ENCODE measurements around the gene OTOA. TPM values are rescaled to one million over a fixed set of nuclear protein-coding genes. Genes with fewer than 3 reads are reported as not detected.

OTOA gene
- total and polyA plus RNA-seq, 2 donors (not counting 3 experiments of a cell fraction or from before 2014, with no cell fraction given): 0.22 TPM; not detected in 1

GRCh38 chr16:21722771-21723455, 59.1 kb downstream of the OTOA start:
- Histone ChIP-seq H3K9me3 (replicated peaks; ENCODE audit: control insufficient read depth, insufficient read depth, low read length) (no peaks in the 10 kb centered on the region), H3K79me2 (ENCODE audit: control insufficient read depth, insufficient read depth, low read length) (no peaks in the 10 kb centered on the region), H2AFZ (ENCODE audit: low read depth, low read length) (no peak overlapping the region), H3K4me3 (replicated peaks in 1 of 3; ENCODE audit: insufficient read depth in 1 of 3, low read depth in 1 of 3, low read length in 3 of 3) (no peak overlapping the region), H3K27ac (ENCODE audit: insufficient read depth, low read depth, low read length) (no peak overlapping the region), H3K9me1 (replicated peaks; ENCODE audit: control insufficient read depth, extremely low read depth, insufficient read depth, low read length) (no peaks in the 10 kb centered on the region), H3K36me3 (ENCODE audit: control insufficient read depth in 2 of 2, extremely low read depth in 1 of 2, insufficient read depth in 2 of 2, low read length in 2 of 2) (no peaks in the 10 kb centered on the region), H3K27me3 (ENCODE audit: control insufficient read depth in 2 of 2, insufficient read depth in 2 of 2, low read length in 2 of 2) (no peaks in the 10 kb centered on the region), H4K20me1 (replicated peaks; ENCODE audit: control insufficient read depth, extremely low read depth, insufficient read depth, low read length) (no peaks in the 10 kb centered on the region), H3K9ac (replicated peaks; ENCODE audit: extremely low read depth, insufficient read depth, low read length) (no peak overlapping the region), H3K4me1 (ENCODE audit: control insufficient read depth, extremely low read depth, insufficient read depth, low read length) (no peaks in the 10 kb centered on the region), H3K4me2 (ENCODE audit: insufficient read depth, low read length) (no peak overlapping the region)
- TF ChIP-seq GATA2 (IDR thresholded peaks at IDR 0.05; ENCODE audit: insufficient read depth, insufficient read length, low read depth, low read length) (no peak), POLR2A (IDR thresholded peaks at IDR 0.05; ENCODE audit: low read depth, low read length) (no peak), JUN (IDR thresholded peaks at IDR 0.05; ENCODE audit: borderline replicate concordance, insufficient read depth, insufficient read length, low read depth) (no peak), FOS (IDR thresholded peaks at IDR 0.05; ENCODE audit: borderline replicate concordance, insufficient read depth, low read length) (no peak), MYC (IDR thresholded peaks at IDR 0.05; ENCODE audit: low read depth, low read length) (no peak), EZH2 (IDR thresholded peaks at IDR 0.05; ENCODE audit: borderline replicate concordance, low read depth, low read length, severe bottlenecking) (no peak), CTCF (IDR thresholded peaks at IDR 0.05; ENCODE audit: extremely low read depth in 1 of 2, insufficient read depth in 1 of 2, low read depth in 1 of 2, low read length in 2 of 2) (no peak), POLR2AphosphoS5 (IDR thresholded peaks at IDR 0.05; ENCODE audit: insufficient read depth, low read depth, low read length) (no peak), MAX (IDR thresholded peaks at IDR 0.05; ENCODE audit: insufficient read depth, insufficient read length) (no peak)
- intact Hi-C loops (cut with micrococcal nuclease): no loop called here
- DNase-seq (ENCODE audit: low read depth, low spot score): no peak
- no TSS peak for BruUV-seq (replicated peaks)
- dilution Hi-C loops (cut with MboI; ENCODE audit: extremely low pct_ligation_motif_present, low sequenced_read_pairs): no loop called here
- no peak for FAIRE-seq
- POLR2A ChIA-PET: no interaction called here
- CTCF ChIA-PET: no interaction called here

Measured in endothelial cell of umbilical vein (primary cell).